Cardiac muscle cell (in vitro differentiated cells and primary cell): ENCODE results near the gene SDK2. TPM values are rescaled to one million over a fixed set of nuclear protein-coding genes. Genes with fewer than 3 reads are reported as not detected.

Experiments used
- DNase-seq, 2 donors: peaks; one replicate each; pipeline versions ENCODE4 v3.0.0 to v3.0.0-alpha.2; 2010 to 2017; ENCODE audit warnings: low read depth in 1 of 2, low spot score in 1 of 2
- H3K27ac ChIP-seq: fragments of 200-600 bp; sonication (generic); 2 replicates; pipeline ENCODE4 v1.5.1; 2016
- H3K27me3 ChIP-seq: fragments of 200-600 bp; sonication (generic); 2 replicates; pipeline ENCODE4 v1.6.0; 2016; ENCODE audit warnings: control low read depth
- H3K36me3 ChIP-seq: fragments of 200-600 bp; sonication (generic); 2 replicates; pipeline ENCODE4 v1.5.1; 2016; ENCODE audit warnings: control low read depth
- H3K4me1 ChIP-seq: fragments of 200-600 bp; sonication (generic); 2 replicates; pipeline ENCODE4 v1.8.1; 2017; ENCODE audit warnings: low read depth, mild to moderate bottlenecking, mixed run types
- H3K4me3 ChIP-seq: fragments of 200-600 bp; sonication (generic); 2 replicates; pipeline ENCODE4 v1.5.1; 2016; ENCODE audit warnings: mild to moderate bottlenecking
- H3K9me3 ChIP-seq: fragments of 200-600 bp; sonication (generic); 2 replicates; pipeline ENCODE4 v1.5.1; 2017; ENCODE audit warnings: low read depth, mild to moderate bottlenecking, control low read depth
- polyA plus RNA-seq: library from polyadenylated mRNA; unstranded; fragments of >200 nt; fragmentation: Nextera tagmentation; extraction: Ambion mirVana; gene quantifications from 2 replicates; pipeline ENCODE4 v1.2.1, GENCODE V29; 2016
- total RNA-seq: library from RNA; depleted of rRNA; stranded (reverse); fragments of >200 nt; gene quantifications from 2 replicates; pipeline ENCODE4 v1.2.3, GENCODE V29; 2016
- TF ChIP-seq, protein P1 (sequence below): IDR thresholded peaks from 2 replicates; pipeline ENCODE4 v1.5.1; 2012; ENCODE audit warnings: low read depth, mild to moderate bottlenecking, low read length

Gene SDK2
- total and polyA plus RNA-seq, 2 experiments from 2014 or later: 11.8 to 46.8 TPM

- H3K27me3 ChIP-seq: no peaks in the 10 kb centered on the region
- H3K27ac ChIP-seq: no peak overlapping the region
- H3K4me1 ChIP-seq: no peaks in the 10 kb centered on the region
- H3K4me3 ChIP-seq: no peak overlapping the region
- no peaks in the 10 kb centered on the region for H3K9me3 ChIP-seq
- TF ChIP-seq, protein P1, sequence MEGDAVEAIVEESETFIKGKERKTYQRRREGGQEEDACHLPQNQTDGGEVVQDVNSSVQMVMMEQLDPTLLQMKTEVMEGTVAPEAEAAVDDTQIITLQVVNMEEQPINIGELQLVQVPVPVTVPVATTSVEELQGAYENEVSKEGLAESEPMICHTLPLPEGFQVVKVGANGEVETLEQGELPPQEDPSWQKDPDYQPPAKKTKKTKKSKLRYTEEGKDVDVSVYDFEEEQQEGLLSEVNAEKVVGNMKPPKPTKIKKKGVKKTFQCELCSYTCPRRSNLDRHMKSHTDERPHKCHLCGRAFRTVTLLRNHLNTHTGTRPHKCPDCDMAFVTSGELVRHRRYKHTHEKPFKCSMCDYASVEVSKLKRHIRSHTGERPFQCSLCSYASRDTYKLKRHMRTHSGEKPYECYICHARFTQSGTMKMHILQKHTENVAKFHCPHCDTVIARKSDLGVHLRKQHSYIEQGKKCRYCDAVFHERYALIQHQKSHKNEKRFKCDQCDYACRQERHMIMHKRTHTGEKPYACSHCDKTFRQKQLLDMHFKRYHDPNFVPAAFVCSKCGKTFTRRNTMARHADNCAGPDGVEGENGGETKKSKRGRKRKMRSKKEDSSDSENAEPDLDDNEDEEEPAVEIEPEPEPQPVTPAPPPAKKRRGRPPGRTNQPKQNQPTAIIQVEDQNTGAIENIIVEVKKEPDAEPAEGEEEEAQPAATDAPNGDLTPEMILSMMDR: no peak
- H3K36me3 ChIP-seq: no peaks in the 10 kb centered on the region
- no peak for DNase-seq
Observed at GRCh38 chr17:73678999-73679398, 34.8 kb upstream of the SDK2 start.

DNA sequence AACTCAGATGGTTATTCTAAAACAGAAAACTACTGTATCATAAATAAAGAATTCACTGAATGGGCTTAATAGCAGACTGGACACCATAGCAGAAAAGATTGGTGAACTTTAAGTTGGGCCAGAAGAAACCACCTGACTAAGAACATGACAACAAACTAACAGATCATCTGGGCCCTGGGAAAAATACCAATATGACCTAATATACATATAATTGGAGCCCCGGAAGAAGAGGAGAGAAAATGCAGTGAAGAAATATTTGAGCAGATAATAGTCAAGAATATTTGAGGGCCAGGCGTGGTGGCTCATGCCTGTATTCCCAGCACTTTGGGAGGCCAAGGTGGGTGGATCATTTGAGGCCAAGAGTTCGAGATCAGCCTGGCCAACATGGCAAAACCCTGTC is 25.5 kb upstream of the SDK2 start:
- DNase-seq: no peak
- Histone ChIP-seq H3K36me3 (no peaks in the 10 kb centered on the region), H3K4me1 (no peaks in the 10 kb centered on the region), H3K4me3 (no peak overlapping the region), H3K9me3 (no peaks in the 10 kb centered on the region), H3K27ac (no peak overlapping the region), H3K27me3 (peaks cover 5% of the 10 kb centered on the region)
- TF ChIP-seq, protein P1: no peak

DNA sequence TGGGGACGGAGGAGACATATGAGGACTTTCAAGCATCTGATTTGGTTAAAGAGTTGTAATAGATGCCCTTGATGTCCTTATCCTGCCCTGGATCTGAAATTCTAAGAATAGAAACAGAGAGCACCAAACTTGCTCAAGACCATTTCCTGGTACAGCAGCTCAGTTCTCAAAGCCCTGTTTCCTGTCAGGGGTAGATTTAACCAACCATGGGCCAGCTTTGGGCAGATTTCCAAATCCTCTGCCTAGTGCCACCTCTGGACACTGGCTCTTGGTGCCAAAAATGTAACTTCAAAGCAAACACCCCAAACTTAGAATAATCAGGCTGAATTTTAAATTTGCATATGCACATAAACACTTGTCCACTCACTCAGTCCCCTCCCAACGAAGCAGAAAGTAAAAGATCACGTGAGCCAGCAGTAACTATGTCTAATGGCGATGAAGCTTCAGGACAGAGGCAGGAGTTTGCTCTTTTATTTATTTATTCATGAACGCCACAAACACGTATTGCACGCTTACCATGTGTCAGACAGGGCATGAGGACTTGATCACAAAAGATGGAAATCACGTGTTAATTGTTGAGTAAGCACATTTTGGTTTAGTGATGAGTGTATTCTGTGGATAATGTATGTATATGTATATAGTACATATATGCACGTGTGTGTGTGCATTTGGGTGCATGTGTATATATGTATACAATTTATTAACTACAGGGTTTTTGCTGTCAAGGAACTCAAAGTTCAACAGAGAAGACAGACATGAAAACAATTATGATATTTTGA is 23.1 kb upstream of the SDK2 start:
- Histone ChIP-seq H3K9me3 (no peaks in the 10 kb centered on the region), H3K36me3 (no peaks in the 10 kb centered on the region), H3K4me1 (no peaks in the 10 kb centered on the region), H3K4me3 (no peak overlapping the region), H3K27ac (no peak overlapping the region), H3K27me3 (peaks cover 5% of the 10 kb centered on the region)
- TF ChIP-seq, protein P1: no peak
- no peak for DNase-seq

DNA sequence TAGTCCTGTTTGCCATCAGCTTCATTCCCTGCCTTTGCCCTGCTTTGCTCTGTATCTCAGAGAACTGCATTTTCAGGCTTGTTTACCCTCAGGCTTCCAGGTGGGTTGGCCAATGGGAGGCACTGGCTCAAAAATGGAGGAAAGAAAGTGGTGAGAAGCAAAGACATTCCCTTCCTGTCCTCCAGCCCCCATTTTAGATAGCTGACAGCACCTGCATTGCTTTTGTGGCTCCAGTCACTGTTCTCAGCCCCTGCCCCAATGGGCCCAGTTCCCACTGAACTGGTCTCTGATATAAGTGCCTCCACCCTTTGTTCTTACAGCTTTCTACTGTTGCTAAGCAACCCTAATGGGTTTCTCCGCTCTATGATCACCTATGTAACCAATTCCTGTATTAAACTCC is 19.4 kb upstream of the SDK2 start:
- Histone ChIP-seq H3K4me1 (no peaks in the 10 kb centered on the region), H3K4me3 (no peak overlapping the region)
- TF ChIP-seq, protein P1: no peak

DNA sequence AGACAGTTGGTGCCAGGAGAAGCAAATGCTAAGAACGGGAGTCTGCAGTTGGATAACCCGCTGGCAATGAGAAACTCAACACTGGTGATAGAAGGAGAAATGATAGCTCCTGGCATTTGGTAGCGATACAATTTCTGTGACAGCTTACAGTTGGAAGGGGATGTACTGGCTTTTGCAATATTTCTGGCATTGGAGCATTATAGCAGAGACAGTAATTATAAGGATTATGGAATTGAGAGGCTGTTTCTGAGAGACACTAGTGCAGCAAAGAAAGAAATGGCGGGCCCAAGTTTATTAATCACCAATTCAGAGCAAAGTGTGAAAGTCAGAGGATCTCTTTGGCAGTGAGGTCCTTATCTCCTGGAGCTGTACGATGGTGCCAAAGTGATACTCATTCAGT is 16.1 kb upstream of the SDK2 start:
- no peaks in the 10 kb centered on the region for H3K36me3 ChIP-seq
- TF ChIP-seq, protein P1: no peak
- H3K4me3 ChIP-seq: no peak overlapping the region
- DNase-seq: no peak
- H3K27me3 ChIP-seq: no peaks in the 10 kb centered on the region
- no peaks in the 10 kb centered on the region for H3K4me1 ChIP-seq
- no peak overlapping the region for H3K27ac ChIP-seq
- no peaks in the 10 kb centered on the region for H3K9me3 ChIP-seq

More for the DNA sequence above, 19.4 kb upstream of the SDK2 start:
- Histone ChIP-seq H3K27ac (no peak overlapping the region), H3K27me3 (peaks cover 5% of the 10 kb centered on the region), H3K9me3 (no peaks in the 10 kb centered on the region), H3K36me3 (no peaks in the 10 kb centered on the region)
- DNase-seq: no peak
